Left kidney (tissue), 2 donors: ENCODE data around the gene MYMK. TPM values are rescaled to one million over a fixed set of nuclear protein-coding genes. Genes with fewer than 3 reads are reported as not detected.

Source experiments
- DNase-seq: peaks from one replicate; pipeline ENCODE4 v3.0.0-alpha.2; 2013
- polyA plus RNA-seq: library from polyadenylated mRNA; unstranded; fragments of 120-200 nt; gene quantifications from one replicate; pipeline ENCODE4 v1.2.1, GENCODE V29; 2013; ENCODE audit not compliant: insufficient read length

The MYMK gene
- polyA plus RNA-seq, 1 donor, result 0.37 TPM

DNA sequence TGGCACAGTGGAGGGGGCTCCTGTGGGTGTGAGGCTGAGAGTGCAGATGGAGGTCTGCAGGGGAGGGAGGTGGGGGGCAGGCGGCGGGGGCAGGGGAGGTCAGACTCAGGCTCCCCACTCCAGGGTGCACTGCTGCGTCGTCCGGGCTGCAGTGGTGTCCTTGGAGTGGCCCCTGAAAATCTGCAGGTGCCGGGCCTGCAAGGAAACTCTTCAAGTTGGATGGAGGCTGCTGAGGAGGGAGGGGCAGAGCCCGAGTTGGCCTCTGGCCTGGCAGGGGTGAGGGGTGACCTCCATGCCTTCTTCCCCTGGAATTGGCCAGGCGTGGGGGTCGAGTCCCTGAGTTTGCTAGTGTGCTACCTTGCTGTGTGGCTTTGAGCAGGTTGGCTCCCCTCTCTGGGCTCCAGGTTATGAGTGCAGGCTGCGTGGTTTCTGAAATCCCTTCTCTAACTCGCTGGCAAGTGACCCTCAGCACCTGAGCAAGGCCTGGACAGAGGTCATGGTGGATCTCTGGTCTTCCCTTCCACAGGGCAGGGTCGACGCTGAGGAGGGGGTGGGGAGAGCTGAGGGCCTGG lies 10.6 kb upstream of the MYMK start:
- no peak for DNase-seq

DNA sequence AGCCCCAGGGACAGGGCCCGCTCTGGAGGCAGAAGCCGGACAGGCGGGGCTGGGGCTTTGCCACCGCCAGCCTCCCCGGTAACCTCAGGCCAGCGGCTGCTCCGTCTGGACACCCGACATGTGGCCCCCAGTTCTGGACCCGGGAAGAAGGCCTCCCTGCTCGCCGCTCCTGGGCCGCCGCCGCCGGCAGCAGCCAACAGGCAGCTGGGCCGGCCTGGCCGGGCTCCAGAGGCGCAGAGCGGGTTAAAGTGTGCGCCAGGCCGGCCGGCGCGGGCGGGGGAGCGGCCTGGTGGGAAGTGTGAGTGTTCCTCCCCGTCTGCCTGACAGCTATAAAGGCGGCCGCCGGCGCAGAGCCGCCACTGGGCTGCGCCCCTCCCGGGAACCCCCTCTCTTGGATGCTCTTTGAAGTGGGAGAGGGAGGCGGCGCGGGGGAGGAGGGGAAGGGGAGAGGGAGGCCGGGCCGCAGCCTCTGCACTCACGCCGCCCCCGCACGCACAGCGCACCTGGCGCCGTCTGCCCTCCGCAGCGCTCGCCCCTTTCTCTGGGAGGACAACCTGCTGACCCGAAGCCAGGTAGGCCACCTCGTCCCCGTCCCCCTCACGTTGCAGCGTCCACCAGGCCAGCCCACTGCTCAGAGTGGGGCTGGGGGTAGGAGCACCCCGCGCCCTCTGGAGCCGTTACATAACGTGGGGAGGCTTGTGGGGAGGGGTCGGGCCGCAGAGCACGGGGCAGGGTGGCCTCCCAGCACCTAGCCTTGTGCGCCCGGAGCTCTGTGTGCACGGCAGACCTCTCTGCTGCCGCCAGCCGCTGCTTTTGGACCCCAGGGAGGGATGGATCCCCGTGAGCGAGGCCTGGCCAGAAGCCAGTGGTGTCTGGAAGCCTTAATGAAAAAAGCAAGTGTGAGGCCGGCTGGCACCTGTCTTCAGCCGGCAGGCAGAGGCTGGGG lies 9.9 kb upstream of the MYMK start, which contains the start of gene ADAMTSL2:
TSS of gene ADAMTSL2 (plus strand) at position 359 of the 946 bp plus-strand sequence. CDS start 2,009 bp downstream, outside the sequence.
- DNase-seq, result peak; percentile 87

DNA sequence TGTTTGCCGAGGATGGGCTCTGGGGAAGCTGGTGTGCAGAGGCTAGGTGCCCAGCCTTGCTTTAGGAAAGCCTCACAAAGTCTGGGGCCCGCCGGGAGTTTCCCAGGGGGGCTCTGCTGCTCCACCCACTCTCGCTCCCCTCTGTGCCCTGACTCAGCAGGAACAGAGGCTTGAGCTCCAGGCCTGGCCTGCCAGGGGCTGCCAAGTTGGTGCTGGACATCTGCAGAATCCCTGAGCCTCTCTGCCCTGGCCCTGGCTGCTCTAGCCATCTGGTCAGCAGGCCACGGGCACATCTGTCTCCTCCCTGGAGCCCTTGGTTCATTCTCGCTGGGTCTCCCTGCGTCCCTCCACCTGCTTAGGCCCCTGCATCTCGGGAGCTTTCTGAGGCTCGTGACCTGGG lies 9.1 kb upstream of the MYMK start:
- no peak for DNase-seq

DNA sequence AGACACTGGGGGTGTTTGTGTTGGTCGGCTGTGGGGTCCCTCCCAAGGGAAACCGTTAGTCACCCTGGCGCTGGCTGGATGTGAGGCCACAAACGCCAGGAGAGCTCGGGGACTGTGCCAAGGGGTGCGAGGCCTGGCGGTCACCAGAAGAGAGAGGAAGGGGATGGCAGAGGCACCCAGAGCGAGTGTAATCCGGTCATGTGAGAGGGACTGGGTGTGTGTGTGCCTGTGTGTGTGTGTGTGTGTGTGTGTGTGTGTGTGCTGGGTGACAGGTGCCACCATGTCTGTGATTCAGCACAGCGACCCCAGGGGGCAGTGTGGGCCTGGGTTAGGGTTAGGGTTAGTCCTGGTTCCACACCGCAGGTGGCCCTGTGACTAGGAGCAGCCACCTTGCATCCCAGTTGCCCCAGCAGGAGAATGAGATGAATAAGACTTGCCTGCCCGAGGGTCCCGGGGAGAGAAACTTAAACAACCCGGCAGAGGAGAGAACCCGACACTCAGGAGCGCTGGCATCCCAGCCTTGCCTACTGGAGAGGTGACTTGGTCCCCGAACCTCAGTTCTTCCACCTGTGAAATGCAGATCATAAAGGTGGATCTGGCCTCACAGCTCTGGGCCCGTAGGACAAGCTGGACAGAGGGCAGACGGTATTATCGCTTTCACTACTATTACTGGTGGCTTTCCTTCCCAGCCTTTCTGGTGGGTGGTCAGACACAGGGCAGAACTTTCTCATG lies 8.3 kb upstream of the MYMK start:
- no peak for DNase-seq

DNA sequence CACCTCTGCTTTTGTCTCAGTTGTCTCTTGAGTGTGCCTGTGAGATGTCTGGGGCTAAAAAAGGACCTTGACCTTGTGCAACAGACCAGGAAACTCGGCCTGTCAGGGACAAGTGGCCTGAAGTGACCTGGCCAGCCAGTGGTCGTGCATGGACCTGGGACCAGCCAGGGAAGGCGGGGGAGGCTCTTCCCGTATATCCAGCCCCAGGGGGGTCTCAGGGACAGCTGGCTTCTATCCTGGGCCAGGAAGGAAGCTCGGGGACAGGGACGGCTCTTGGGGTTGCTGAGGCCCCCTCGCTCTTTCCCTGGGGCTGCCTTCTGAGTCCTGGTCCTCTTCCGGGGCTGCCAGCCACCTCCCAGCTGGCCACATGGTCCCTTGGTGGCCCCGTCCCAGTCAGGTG lies 6.5 kb upstream of the MYMK start:
- no peak for DNase-seq

DNA sequence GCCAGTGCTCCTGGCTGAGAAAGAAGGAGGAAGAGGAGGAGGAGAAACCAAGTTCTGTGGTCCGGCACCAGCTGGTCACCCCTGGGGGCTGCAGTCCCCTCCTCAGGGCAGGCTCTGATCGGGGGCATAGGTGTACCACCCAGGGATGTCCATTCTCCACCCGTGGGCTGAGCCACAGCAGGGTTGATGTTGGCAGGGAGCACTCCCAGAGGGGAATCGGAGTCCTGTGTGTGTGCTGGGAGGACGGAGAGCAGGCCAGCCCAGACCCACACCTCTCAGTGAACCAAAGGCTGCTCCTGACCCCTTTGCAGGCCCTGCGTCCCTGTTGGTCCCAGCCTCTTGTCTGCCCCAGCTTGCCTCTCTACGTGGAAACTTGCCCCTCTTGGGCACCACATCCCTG lies 5.1 kb upstream of the MYMK start:
- DNase-seq, result no peak

DNA sequence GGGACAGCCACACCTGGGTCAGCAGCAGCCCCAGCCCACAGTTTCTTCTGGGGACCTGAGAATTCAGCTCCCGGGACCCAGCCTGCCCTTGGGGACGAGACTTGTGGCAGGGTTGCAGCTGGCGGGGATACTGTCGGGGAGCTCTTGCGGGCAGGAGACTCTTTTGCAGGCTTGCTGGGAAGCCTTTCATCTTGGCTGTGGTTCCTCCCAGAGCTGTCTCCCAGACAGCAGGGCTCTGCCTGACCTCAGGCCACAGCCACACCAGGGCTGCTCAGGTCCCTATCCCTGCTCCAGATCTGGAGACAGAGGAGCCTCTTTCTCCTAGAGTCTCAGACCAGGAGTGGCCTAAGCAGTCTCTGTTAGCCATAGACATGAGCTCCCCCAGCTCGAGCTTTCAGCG lies 4.7 kb upstream of the MYMK start:
- no peak for DNase-seq

DNA sequence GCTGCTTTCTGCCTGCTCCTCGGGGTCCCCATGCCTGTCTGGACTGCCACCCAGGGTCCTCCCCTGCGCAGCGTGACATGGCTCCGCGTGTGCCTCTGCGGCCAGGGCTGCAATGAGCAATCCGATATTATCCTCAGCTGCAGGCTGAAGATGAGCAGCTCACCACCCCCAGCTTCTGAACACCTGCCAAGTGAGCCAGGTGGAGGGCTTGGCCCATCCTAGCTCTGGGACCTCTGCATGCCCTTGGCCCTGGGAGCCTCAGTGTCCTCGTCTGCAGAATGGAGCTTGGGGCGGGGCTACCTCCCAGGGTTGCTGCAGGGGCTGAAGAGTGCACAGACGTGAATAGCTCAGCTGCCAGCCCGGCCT lies 4.1 kb upstream of the MYMK start:
- DNase-seq, result no peak

DNA sequence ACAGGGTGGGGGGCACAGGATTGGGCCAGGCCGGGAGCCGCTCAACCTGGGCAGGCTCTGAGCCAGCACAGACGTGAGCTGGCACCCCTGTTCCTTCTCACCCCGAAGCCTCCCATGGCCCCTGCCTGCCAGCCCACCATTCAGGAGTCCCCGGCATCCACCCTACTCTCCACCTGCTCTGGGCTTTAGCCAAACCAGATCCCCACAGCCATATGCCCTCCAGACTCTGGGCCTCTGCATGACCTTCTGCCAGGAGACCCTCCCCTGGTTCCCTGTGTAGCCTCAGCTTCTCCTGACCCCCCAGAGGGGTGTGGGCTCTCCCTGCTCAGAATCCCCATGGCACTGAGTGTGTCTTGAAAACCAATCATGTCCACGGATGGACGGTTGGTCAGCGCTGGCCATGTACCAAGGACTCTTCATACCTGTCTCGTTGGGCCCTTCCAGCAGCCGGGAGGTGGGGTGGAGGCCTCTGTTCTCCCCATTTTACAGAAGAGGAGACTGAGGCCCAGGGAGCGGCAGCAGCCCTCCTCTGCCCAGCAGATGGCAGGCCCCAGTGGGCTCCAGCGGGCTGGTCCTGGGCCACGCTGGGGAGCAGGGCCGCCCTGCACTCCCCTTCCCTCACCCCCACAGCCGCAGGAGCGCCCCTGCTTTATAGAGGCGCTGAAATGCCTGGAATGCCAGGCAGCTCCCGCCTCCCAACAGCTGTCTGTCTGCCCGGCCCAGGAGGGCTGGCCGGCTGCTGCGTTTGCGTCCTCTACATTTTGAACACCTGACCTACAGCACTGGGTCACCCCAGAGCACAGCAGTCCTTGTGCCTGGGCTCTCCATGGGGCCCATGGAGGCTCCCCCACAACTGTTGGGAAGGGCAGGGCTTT lies 3.5 kb upstream of the MYMK start:
- DNase-seq, result no peak

DNA sequence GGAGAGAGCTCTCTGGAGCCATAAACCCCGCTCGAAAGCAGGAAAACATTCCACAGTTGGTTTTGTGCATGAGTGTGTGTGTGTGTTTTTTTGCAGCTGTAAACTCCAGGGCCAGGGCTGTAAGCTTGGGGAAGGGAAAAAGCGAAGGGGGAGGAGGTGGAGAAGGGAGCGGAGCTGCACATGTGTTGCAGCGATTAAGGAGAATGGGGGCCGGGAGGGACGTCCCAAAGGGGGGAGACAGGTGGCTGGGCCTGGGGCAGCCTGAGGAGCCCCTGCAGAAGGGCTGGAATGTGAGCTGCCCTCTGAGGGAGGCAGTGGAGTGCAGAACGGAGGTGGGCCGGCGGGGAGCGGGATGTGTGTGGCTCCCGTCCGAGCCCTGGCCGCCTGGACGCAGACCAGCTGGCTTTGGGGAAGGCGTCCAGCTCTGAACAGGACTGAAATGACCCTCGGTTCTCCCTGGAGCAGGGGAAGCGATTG lies 2.7 kb upstream of the MYMK start:
- DNase-seq, result no peak

DNA sequence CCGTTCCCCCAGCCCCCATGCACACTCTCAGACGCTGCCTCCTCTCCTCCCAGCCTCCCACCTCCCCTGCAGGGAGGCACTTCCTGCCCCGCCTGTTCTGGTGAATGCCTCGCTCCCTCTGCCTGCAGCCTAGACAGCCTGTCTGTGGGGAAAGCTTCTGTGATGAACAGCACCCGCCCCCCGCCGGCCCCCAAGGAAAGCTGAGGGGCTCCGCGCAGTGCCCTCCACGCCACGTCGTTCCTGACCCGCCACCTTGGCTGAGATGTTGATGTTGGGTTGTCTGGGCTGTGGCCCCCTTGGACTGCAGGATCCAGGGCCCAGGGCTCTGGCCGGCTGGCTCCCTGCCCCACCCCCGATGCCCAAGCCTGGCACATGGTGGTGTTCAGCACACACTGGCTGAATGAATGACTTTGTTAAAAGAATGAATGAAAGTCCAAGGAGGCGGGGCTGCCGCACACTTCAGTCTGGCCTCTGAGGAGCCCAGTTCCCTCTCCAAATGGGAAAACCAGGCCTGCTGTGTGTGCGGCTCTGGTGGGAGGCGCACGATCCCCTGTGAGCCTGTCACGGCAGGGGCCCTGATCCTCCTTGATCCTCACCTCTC lies 2.1 kb upstream of the MYMK start:
- no peak for DNase-seq

DNA sequence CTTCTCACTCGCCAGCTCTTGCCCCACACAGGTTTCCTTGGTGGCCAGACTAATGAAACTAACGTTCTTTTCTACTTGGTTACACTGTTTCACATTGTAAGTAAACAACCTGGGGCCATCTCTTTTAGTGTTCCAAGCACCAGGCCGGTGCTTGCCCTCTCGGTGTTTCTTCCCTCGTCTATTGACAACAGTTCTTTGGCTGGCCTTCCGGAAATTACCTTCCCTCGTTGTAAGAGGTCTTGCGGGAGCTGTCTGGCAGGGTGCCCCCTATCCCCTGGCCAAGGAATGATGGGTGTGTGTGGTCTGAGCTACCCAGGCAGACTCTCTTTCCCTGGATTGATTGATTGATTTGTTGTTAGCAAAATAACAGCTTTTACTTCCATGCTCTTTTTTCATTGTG lies 918 bp upstream of the MYMK start:
- DNase-seq, result no peak

DNA sequence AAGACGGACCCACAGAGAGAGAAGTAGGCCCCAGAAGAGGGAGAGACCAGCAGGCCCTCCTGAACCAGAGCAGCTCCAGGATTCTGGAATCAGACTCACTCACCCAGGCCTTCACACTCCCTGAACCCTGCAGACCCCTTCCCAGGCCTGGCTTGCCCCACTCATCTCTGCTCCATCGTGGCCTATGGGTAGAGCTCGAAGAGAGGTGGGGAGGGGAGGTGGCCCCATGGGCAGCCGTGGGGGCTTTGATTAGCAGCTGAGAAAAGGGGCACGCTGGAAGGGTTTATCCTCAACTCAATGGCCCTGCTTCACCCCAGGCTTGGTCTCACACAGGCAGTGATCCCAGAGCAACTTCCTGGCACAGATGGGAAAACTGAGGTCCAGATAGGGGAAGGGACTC lies 613 bp downstream of the MYMK start:
- DNase-seq, result no peak

DNA sequence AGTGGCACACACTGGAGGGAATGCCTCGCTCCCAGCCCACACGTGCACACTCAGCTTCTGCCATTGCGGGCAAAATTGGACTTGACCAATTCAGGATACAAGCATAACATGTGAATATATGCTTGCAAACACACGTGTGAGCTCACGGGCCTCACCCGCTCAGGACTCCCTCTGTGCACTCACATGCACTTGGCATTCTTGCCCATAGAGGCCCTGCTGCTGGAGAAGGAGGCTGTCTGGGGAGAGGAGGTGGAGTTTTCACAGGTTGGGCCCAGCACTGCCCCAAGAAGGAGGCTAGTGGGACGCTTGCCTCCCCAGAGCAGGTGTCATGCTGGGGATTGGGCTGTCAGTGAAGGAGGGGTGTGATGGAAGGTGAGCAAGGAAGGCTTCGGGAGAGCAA lies 1.7 kb downstream of the MYMK start:
- no peak for DNase-seq

DNA sequence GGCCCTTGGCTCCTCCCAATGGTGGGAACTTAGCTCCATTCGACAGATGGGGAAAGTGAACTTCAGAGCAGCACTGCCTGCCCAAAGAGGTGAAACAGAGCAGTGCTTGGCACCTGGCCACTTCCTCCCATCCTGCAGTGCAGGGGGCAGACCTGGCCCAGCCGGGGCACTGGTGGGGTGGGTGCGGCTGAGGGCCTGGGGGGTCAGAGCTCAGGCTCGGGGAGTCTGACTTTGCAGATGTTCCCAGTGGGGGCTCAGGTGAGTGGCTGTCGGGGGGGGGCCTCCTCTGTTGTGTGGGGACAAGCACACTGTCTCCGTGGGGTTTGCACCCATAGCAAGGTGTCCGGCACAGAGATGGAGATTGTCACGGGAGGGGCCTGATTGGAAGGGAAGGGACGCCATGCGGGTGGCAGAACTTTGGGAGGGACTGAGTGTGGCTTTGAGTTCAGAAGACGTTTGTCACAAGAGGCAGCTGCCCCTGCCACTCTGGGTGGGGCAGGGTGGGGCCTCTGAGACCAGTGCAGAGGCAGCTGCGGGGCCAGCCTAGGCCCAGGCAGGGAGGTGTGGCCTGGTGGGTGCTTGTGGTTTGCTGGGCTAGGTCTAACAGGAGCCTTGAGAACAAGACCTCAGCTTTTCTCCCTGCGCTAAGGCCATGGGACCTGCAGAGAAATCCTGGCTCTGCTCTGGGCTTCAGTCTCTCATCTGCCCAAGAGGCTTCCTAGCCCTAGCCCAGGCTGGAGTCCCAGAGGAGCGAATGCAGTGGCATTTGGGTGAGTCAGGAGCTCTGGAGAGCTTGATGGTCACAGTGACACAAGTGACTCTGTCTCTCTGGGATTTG lies 2.5 kb downstream of the MYMK start:
- no peak for DNase-seq

DNA sequence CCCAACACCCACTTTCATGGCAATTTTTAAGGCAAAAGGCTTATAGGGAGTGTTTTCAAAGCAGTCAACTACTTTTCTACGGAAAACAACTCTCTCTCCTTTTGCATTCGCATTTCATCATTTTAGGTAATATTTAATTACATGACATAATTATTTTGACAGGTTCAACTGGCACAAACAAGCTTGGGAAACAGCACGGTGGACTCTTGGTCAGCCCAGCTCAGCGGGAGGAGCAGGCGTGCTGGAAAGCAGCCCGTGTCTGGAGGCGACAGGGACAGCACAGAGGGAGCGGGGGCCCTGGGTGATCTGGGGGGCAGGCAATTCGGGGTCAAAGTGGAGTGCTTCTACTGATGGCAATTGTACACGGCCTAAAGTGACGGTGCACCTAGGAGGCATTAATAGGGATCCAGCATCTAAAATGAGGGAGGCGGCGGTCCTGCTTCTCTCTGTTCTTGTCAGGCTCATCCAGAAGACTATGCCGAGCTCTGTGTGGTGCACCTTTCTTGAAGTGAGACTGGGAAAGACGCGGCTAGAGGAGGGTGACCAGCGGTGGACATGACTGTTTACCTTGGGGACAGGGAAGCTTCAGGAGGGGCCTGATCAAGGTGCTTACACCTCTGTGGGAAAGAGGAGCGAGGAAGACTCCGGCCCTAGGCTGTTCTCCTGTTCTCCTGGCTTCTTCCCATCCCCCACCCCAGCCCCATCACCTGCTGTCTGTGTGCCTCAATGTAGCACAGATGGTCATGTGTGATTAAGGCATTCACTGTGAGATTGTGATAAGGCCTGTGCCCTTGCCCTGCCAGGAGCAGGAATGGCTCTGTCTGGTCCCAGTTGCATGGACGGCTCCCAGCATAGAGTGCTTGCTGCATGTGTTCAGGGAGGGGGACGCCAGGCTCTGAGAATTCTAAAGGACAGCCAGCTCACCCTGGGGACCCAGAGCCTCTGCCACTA lies 3.4 kb downstream of the MYMK start:
- DNase-seq, result no peak

DNA sequence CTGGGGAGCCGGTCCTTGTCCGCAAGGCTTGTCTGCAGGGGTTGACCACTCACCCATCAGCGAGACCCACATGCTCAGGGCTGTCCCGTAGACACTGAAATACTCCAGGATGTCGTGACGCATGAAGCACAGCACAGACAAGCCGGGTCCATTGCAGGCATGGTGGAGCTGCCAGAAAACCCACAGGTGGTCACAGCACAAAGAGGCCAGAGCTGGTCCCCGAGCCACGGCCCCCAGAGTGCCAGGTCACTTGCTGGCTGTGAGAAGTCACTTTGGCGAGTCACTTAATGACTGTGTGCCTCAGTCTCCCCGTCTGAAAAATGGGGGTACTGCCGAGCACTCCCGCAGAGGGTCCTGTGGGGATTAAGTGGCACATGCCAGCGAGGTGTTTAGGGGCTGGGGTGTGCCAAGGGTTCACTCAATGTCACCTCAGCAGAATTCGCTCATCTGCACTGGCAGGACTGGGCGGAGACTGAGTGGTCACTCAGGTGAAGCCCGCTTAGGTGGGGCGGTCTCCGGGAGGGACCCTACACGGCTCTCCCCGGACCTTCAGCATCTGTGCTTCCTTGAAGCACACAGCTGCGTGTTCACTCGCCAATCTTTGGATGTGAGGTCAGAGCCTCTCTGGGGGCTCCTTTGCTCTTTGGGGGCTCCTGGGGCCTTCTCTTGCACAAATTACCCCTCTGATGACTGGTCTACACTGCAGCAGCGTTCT lies 4.5 kb downstream of the MYMK start:
- DNase-seq, result no peak

DNA sequence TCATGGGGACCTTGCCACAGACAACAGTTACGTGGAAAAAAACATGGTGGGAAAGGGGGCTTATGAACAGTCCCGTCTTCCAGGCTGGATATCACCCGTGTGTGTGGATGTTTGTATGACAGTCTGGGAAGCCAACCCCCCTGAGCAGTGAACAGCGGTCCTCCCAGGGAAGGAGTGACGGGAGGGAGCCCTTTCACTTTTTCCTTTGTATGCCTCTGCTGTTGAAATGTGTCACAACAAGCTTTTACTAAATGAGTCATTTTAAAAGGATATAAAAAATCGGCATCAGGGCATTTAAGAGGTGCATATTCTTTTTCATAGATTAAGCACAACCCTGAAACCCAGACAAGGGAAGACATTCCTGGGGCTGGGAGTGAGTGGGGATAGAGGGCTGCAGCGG lies 5.1 kb downstream of the MYMK start:
- no peak for DNase-seq
